RWPE1 (cell line): ENCODE measurements around the gene METTL24.
"Not testable (repeated sequence)": the region's sequence is repeated elsewhere in the genome, so short reads cannot be mapped to it uniquely, and the experiment has no call there.

Experiments used
- CTCF ChIA-PET: fragments of 350-600 bp; sonication (Branson Sonifier 250); formaldehyde crosslinking; extraction: SDS; loops from one replicate; lab custom pipeline; 2021; lab: Yijun Ruan, JAX
- POLR2A ChIA-PET: fragments of 400-600 bp; formaldehyde crosslinking; extraction: SDS; loops from one replicate; lab custom pipeline; 2020; ENCODE audit warnings: antibody characterized with exemption; ENCODE audit not compliant: low non-redundant PET; lab: Yijun Ruan, JAX
- DNase-seq: peaks from one replicate; pipeline ENCODE4 v3.0.0; 2012; ENCODE audit warnings: low spot score
- H3K27ac ChIP-seq: fragments of 450-650 bp; 2 replicates; pipeline ENCODE4 v1.5.1; 2017
- TF ChIP-seq, protein P1 (sequence below): fragments of 450-650 bp; conservative IDR thresholded peaks from 2 replicates; pipeline ENCODE4 v1.5.1; 2017; ENCODE audit warnings: low read depth, mild to moderate bottlenecking

METTL24 gene

GRCh38 chr6:110255211-110255750 is 102.9 kb downstream of the METTL24 start:
- CTCF ChIA-PET: no interaction called here
- POLR2A ChIA-PET: no interaction called here
- TF ChIP-seq, protein P1, sequence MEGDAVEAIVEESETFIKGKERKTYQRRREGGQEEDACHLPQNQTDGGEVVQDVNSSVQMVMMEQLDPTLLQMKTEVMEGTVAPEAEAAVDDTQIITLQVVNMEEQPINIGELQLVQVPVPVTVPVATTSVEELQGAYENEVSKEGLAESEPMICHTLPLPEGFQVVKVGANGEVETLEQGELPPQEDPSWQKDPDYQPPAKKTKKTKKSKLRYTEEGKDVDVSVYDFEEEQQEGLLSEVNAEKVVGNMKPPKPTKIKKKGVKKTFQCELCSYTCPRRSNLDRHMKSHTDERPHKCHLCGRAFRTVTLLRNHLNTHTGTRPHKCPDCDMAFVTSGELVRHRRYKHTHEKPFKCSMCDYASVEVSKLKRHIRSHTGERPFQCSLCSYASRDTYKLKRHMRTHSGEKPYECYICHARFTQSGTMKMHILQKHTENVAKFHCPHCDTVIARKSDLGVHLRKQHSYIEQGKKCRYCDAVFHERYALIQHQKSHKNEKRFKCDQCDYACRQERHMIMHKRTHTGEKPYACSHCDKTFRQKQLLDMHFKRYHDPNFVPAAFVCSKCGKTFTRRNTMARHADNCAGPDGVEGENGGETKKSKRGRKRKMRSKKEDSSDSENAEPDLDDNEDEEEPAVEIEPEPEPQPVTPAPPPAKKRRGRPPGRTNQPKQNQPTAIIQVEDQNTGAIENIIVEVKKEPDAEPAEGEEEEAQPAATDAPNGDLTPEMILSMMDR: no peak
- no peak overlapping the region for H3K27ac ChIP-seq
- peak; percentile 31 for DNase-seq

- ChIA-PET POLR2A (no interaction called here), CTCF (interaction anchor here (0.6 kb wide), 1 partner anchor 151 kb away, joined by 4 read pairs; no protein-coding TSS in a partner anchor)
- no peak for DNase-seq
- no peak overlapping the region for H3K27ac ChIP-seq
- TF ChIP-seq, protein P1: no peak
Measured at GRCh38 chr6:110250838-110251237, 107.3 kb downstream of the METTL24 start.

- TF ChIP-seq, protein P1: no peak
- no peak for DNase-seq
- CTCF ChIA-PET: no interaction called here
- no peak overlapping the region for H3K27ac ChIP-seq
- POLR2A ChIA-PET: no interaction called here
Measured at GRCh38 chr6:110250058-110250457, 108.1 kb downstream of the METTL24 start.

DNA sequence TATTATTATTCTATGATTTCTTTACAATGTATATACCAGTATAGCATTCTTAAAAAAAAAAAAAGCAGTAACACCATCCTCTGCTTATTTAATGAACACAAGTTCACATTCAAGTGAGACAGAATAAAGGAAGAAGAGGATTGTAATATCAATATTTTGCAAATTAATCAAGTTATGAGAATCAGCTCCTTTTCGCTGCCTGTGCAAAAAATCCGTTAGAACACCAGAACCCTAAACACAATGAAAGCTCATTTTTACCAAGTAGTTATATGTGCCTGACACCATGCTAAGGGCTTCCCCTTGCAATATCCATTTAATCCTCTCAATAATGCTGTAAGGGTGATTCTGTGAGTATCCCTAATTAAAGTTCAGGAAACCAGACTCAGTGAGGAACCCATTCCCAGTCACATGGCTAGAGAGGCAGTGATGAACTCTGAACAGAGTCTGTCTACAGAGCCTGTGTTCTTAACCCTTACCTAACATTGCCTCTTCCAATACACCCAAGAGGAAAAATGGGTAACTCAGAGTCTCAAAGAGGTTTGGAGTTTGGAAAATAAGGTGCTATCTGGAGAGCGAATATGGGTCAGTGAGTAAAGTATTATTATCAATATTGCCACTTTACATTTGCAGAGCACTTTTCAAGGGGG is 111.1 kb downstream of the METTL24 start:
- H3K27ac ChIP-seq: no peak overlapping the region
- ChIA-PET POLR2A (no interaction called here), CTCF (no interaction called here)
- DNase-seq: no peak
- TF ChIP-seq, protein P1: no peak

GRCh38 chr6:110246378-110246777 is 111.8 kb downstream of the METTL24 start:
- ChIA-PET POLR2A (no interaction called here), CTCF (no interaction called here)
- no peak overlapping the region for H3K27ac ChIP-seq
- TF ChIP-seq, protein P1: no peak
- DNase-seq: no peak

GRCh38 chr6:110244621-110245020 is 113.5 kb downstream of the METTL24 start:
- H3K27ac ChIP-seq, DNase-seq, POLR2A ChIA-PET: not testable (repeated sequence)
- CTCF ChIA-PET: interaction anchor here (0.6 kb wide), 1 partner anchor 606 kb away, joined by 4 read pairs; no protein-coding TSS in a partner anchor
